Measurements from ENCODE around the gene RPL23.

RPL23 gene

DNA sequence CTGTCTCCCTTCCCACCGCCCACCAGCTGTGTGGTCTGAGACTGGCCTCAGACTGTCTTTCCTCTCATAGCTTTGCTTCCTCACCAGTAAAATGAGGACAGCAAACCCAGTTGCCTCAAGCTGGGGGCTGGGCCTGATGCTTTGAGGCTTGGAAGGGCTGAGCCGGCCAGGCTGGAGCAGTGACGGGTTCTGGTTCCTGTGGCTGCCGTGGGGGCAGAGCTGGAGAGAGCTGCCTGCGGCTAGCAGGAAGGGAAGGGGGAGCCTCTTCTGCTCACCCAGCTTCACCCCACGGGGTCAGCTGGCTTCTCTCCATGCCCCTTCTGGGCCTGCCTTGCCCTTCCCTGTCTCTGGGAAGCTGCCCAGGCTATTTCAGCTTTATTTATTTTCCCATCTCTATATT is 40.1 kb upstream of the RPL23 start:
- Histone ChIP-seq H3K27me3 (ENCODE audit: control insufficient read depth, insufficient read depth, low read length, poor library complexity, severe bottlenecking) (no peaks in the 10 kb centered on the region), H3K4me3 (ENCODE audit: insufficient read depth, low read depth, low read length) (no peak overlapping the region), H3K9me3 (ENCODE audit: control insufficient read depth, low read length) (no peaks in the 10 kb centered on the region), H3K27ac (ENCODE audit: insufficient read depth, low read depth, low read length, poor library complexity, severe bottlenecking) (no peak overlapping the region), H3K4me1 (ENCODE audit: control insufficient read depth, insufficient read depth, low read length) (peaks cover 28% of the 10 kb centered on the region), H3K36me3 (ENCODE audit: control insufficient read depth, insufficient read depth, low read length) (peaks cover under 1% of the 10 kb centered on the region)
- WGBS, 2 experiments, result 80 to 81% methylated on average over 6 of the region's 6 CpGs

DNA sequence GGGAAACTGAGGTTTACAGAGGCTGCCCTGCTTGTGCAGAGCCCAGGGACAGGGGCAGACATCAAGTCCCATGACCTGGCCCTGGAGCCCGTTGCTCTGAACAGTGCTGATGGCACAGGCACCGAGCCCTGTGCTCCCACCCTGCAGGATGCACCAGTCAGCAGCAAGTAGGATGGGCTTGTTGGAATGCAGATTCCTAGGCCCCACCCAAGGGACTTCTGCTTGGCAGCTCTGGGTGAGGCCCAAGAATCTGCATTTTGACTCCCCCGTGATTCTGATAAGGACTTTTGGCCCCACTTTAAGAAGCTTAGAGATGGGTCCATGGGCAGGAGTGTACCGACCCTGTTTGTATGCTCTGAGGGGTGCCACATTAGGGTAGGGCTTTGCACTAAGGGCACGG is 39.6 kb upstream of the RPL23 start:
- no peak overlapping the region for H3K27ac ChIP-seq (ENCODE audit: insufficient read depth, low read depth, low read length, poor library complexity, severe bottlenecking)
- H3K4me3 ChIP-seq (ENCODE audit: insufficient read depth, low read depth, low read length), result no peak overlapping the region
- WGBS, 2 experiments, result 90 to 91% methylated on average over 5 of the region's 5 CpGs
- H3K27me3 ChIP-seq (ENCODE audit: control insufficient read depth, insufficient read depth, low read length, poor library complexity, severe bottlenecking), result no peaks in the 10 kb centered on the region
- no peaks in the 10 kb centered on the region for H3K9me3 ChIP-seq (ENCODE audit: control insufficient read depth, low read length)
- H3K36me3 ChIP-seq (ENCODE audit: control insufficient read depth, insufficient read depth, low read length), result no peaks in the 10 kb centered on the region
- H3K4me1 ChIP-seq (ENCODE audit: control insufficient read depth, insufficient read depth, low read length), result peaks cover 28% of the 10 kb centered on the region

DNA sequence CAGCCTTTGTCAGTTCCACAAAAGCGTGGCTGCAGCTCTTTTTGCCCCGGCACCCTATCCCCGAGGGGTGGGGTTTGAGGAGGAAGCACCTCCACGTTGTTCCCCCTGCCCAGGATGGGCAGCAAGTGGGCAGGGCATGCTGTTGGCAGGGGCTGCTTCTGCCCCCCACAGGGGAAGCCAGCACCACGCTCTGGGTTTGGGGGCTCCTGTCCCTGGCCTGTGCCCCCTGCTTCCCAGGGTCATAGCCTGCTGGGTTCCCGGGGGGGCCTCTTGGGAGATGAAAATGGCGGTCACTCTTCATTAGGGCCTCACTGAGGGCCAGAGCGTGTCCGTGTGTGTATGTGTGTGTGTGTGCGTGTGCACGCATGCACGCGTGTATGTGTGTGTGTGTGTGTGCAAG is 39.1 kb upstream of the RPL23 start:
- Histone ChIP-seq H3K4me1 (ENCODE audit: control insufficient read depth, insufficient read depth, low read length) (peaks cover 27% of the 10 kb centered on the region), H3K27me3 (ENCODE audit: control insufficient read depth, insufficient read depth, low read length, poor library complexity, severe bottlenecking) (no peaks in the 10 kb centered on the region)
- WGBS, 2 experiments, result 95% methylated on average over 13 of the region's 13 CpGs

DNA sequence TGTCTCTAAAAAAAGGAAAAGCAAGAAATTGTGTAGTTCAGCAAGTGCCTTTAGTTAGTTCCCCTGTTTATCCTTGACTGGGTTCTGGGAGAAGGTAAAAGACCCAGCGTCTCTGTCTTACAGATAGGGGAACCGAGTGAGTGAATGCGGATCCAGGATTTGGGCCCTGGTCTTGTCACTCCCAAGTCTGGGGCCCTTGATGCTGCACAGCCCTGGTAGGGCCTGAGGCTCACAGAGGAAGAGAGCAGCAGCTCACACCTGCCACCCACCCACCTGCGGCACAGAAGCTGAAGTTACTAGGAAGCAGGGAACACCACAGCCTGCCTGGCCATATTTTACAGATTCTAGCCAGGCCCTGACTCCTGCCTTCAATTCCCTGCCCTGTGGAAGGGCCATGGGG is 38.6 kb upstream of the RPL23 start:
- 92 to 98% methylated on average over 4 of the region's 4 CpGs for WGBS, 2 experiments
- H3K4me1 ChIP-seq (ENCODE audit: control insufficient read depth, insufficient read depth, low read length), result peaks cover 27% of the 10 kb centered on the region
- no peaks in the 10 kb centered on the region for H3K36me3 ChIP-seq (ENCODE audit: control insufficient read depth, insufficient read depth, low read length)

More for the DNA sequence above, 39.1 kb upstream of the RPL23 start:
- Histone ChIP-seq H3K36me3 (ENCODE audit: control insufficient read depth, insufficient read depth, low read length) (no peaks in the 10 kb centered on the region), H3K9me3 (ENCODE audit: control insufficient read depth, low read length) (no peaks in the 10 kb centered on the region), H3K27ac (ENCODE audit: insufficient read depth, low read depth, low read length, poor library complexity, severe bottlenecking) (no peak overlapping the region), H3K4me3 (ENCODE audit: insufficient read depth, low read depth, low read length) (no peak overlapping the region)

DNA sequence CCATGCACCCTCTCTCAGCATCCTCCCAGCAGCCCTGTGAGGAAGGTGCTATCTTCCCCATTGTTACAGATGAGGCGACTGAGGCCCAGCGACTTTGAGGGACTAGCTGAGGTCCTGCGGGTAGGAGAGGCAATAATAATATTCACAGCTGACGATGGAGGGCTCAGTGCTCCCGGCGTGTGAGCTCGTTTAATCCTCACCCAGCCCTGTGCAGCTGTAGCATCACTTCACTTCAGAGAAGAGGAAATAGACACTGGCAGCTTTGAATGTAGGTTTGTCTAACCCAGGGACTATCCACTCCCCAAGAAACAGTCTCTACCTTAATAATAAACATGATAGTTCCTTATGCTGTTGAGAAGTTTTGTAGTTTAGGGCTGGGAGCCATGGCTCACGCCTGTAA is 37.9 kb upstream of the RPL23 start:
- peaks cover 26% of the 10 kb centered on the region for H3K4me1 ChIP-seq (ENCODE audit: control insufficient read depth, insufficient read depth, low read length)
- H3K27ac ChIP-seq (ENCODE audit: insufficient read depth, low read depth, low read length, poor library complexity, severe bottlenecking), result no peak overlapping the region
- H3K27me3 ChIP-seq (ENCODE audit: control insufficient read depth, insufficient read depth, low read length, poor library complexity, severe bottlenecking), result no peaks in the 10 kb centered on the region
- no peaks in the 10 kb centered on the region for H3K9me3 ChIP-seq (ENCODE audit: control insufficient read depth, low read length)
- H3K36me3 ChIP-seq (ENCODE audit: control insufficient read depth, insufficient read depth, low read length), result no peaks in the 10 kb centered on the region
- no peak overlapping the region for H3K4me3 ChIP-seq (ENCODE audit: insufficient read depth, low read depth, low read length)
- 92 to 96% methylated on average over 8 of the region's 8 CpGs for WGBS, 2 experiments

More for the DNA sequence above, 38.6 kb upstream of the RPL23 start:
- no peak overlapping the region for H3K27ac ChIP-seq (ENCODE audit: insufficient read depth, low read depth, low read length, poor library complexity, severe bottlenecking)
- no peaks in the 10 kb centered on the region for H3K9me3 ChIP-seq (ENCODE audit: control insufficient read depth, low read length)
- H3K27me3 ChIP-seq (ENCODE audit: control insufficient read depth, insufficient read depth, low read length, poor library complexity, severe bottlenecking), result no peaks in the 10 kb centered on the region
- H3K4me3 ChIP-seq (ENCODE audit: insufficient read depth, low read depth, low read length), result no peak overlapping the region

DNA sequence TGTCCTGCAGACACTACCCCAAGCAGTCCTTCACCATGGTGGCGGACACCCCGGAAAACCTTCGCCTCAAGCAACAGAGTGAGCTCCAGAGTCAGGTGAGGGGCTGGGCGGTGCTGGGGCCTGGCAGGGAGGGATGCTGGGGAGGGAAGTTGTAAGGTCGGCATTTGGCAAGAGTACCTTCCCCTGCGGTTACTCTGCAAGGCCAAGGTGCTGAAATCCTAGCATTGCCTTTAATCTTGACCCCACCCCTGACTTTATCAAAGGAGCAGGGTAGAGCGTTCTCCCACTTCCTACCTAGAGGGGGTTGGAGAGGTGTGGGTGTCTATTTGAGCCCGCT is 36.9 kb upstream of the RPL23 start:
- no peaks in the 10 kb centered on the region for H3K36me3 ChIP-seq (ENCODE audit: control insufficient read depth, insufficient read depth, low read length)
- 91 to 94% methylated on average over 6 of the region's 8 CpGs for WGBS, 2 experiments

DNA sequence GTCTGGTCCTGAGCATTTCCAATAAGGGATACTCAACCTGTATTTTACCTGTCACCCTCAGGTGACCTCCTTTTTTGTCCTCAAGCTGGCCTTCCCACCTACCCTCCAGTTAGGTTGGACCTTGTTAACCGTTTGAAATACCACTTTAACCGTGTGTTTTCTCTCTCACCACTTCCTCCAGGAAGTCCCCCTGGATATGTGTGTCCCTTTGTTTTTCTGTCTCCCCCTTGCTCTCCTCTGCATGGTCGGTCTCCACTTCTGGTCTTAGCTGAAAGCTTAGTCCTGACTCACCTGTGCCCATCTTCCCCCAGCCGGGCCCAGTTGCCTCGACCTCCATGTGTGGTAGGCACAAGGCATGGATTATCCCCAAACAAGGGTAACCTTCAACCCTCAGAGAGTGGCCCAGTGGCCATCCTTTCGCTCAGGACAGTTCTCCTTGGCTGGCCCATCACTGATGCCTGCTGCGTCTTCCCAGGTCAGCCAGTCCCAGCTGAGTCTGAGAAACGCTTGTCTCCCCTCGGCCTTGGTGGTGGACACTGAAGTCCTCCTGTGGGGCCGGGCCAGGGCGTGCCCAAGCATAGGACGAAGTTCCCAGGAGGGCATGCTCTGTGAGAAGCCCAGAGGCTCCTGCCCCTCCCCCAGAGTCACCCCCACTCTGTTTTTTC is 36.4 kb upstream of the RPL23 start:
- H3K27ac ChIP-seq (ENCODE audit: insufficient read depth, low read depth, low read length, poor library complexity, severe bottlenecking), result no peak overlapping the region
- peaks cover 30% of the 10 kb centered on the region for H3K4me1 ChIP-seq (ENCODE audit: control insufficient read depth, insufficient read depth, low read length)
- no peaks in the 10 kb centered on the region for H3K9me3 ChIP-seq (ENCODE audit: control insufficient read depth, low read length)
- no peak overlapping the region for H3K4me3 ChIP-seq (ENCODE audit: insufficient read depth, low read depth, low read length)
- H3K27me3 ChIP-seq (ENCODE audit: control insufficient read depth, insufficient read depth, low read length, poor library complexity, severe bottlenecking), result no peaks in the 10 kb centered on the region
- no peaks in the 10 kb centered on the region for H3K36me3 ChIP-seq (ENCODE audit: control insufficient read depth, insufficient read depth, low read length)
- WGBS, 2 experiments, result 94% methylated on average over 12 of the region's 12 CpGs

More for the DNA sequence above, 36.9 kb upstream of the RPL23 start:
- peaks cover 25% of the 10 kb centered on the region for H3K4me1 ChIP-seq (ENCODE audit: control insufficient read depth, insufficient read depth, low read length)
- H3K27ac ChIP-seq (ENCODE audit: insufficient read depth, low read depth, low read length, poor library complexity, severe bottlenecking), result no peak overlapping the region
- no peaks in the 10 kb centered on the region for H3K27me3 ChIP-seq (ENCODE audit: control insufficient read depth, insufficient read depth, low read length, poor library complexity, severe bottlenecking)
- H3K9me3 ChIP-seq (ENCODE audit: control insufficient read depth, low read length), result no peaks in the 10 kb centered on the region
- no peak overlapping the region for H3K4me3 ChIP-seq (ENCODE audit: insufficient read depth, low read depth, low read length)

DNA sequence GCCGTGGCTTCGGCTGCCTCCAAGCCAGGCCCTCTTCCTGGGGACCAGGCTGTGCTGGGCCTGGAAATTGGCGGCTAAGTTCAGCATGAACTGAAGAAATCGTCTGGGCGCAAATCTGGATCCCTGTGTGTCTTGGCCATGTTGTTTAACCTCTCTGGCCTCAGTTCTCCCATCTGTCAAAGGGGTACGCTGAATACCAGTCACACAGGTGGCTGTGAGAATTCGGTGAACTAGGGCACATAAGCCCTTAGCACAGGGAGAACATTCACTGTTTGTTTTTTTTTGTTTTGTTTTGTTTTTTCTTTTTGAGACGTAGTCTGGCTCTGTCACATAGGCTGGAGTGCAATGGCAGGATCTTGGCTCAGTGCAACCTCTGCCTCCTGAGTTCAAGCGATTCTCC is 35.3 kb upstream of the RPL23 start:
- Histone ChIP-seq H3K4me3 (ENCODE audit: insufficient read depth, low read depth, low read length) (no peak overlapping the region), H3K4me1 (ENCODE audit: control insufficient read depth, insufficient read depth, low read length) (peaks cover 39% of the 10 kb centered on the region), H3K9me3 (ENCODE audit: control insufficient read depth, low read length) (no peaks in the 10 kb centered on the region), H3K36me3 (ENCODE audit: control insufficient read depth, insufficient read depth, low read length) (no peaks in the 10 kb centered on the region), H3K27me3 (ENCODE audit: control insufficient read depth, insufficient read depth, low read length, poor library complexity, severe bottlenecking) (no peaks in the 10 kb centered on the region), H3K27ac (ENCODE audit: insufficient read depth, low read depth, low read length, poor library complexity, severe bottlenecking) (no peak overlapping the region)
- WGBS, 2 experiments, result 95 to 96% methylated on average over 9 of the region's 9 CpGs

DNA sequence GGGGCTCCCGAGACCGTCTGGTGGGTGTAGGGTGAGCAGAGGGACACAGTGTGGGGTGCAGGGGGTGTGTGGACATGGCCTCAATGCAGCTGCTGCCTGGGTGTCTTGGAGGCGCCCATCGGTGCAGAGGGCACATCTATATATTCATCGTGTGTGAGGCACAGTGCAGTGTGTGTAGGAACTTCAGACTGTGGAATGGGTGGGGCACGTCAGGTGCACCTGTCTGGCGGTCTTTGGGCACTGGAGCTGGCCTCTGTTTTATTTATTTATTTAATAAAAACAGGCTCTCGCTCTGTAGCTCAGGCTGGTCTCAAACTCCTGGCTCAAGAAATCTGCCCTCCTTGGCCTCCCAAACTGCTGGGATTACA is 33.1 kb upstream of the RPL23 start:
- Histone ChIP-seq H3K36me3 (ENCODE audit: control insufficient read depth, insufficient read depth, low read length) (no peaks in the 10 kb centered on the region), H3K27ac (ENCODE audit: insufficient read depth, low read depth, low read length, poor library complexity, severe bottlenecking) (no peak overlapping the region), H3K4me3 (ENCODE audit: insufficient read depth, low read depth, low read length) (no peak overlapping the region), H3K9me3 (ENCODE audit: control insufficient read depth, low read length) (no peaks in the 10 kb centered on the region), H3K4me1 (ENCODE audit: control insufficient read depth, insufficient read depth, low read length) (peaks cover 52% of the 10 kb centered on the region), H3K27me3 (ENCODE audit: control insufficient read depth, insufficient read depth, low read length, poor library complexity, severe bottlenecking) (no peaks in the 10 kb centered on the region)
- 93 to 96% methylated on average over 8 of the region's 8 CpGs for WGBS, 2 experiments

DNA sequence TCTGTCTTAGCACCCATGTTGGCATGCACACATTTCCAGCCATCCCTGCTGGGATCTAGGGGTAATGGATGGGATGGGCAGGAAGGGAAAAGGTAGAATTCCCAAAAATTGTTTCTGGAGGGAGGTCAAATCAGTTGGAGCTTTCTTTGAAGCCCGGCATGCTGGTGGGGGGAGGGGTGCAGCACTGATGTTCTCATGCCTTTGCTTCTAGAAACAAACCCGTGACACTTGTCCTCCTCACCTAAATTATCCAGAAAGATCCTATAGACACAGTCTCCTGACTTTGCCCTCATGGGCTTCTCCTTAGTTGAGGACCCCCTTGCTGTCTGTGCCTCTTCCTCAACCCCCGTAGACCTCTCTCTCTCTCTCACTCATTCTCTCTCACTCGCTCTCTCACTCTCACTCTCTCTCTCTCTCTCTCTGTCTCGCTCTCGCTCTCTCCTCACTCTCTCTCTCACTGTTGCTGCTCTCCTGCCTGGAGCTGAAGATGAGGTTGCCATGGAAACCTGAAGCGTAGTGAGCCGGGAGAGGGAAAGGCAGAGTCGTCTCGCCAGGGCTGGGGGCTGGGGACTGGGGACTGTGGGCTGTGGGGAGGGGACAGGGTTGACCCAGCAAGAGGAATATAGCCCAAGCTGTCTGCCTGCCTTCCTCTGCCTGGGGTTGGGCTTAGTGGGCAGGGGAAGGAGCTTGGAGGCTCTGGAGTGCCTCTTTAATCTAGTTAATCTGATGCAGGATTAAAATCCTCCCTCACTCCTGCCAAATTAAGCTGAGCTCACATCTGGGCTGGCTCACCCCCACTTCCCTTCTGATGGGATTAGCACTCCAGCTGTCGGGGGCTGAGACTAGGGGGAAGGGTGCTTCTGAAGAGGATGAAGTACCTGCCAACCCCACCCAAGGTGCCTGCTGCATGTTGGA is 32.5 kb upstream of the RPL23 start:
- H3K36me3 ChIP-seq (ENCODE audit: control insufficient read depth, insufficient read depth, low read length), result no peaks in the 10 kb centered on the region
- WGBS, 2 experiments, result 14 to 20% methylated on average over 11 of the region's 11 CpGs

More for the DNA sequence above, 32.5 kb upstream of the RPL23 start:
- Histone ChIP-seq H3K27ac (ENCODE audit: insufficient read depth, low read depth, low read length, poor library complexity, severe bottlenecking) (peak overlapping the region; percentile 12), H3K4me1 (ENCODE audit: control insufficient read depth, insufficient read depth, low read length) (peaks cover 58% of the 10 kb centered on the region), H3K9me3 (ENCODE audit: control insufficient read depth, low read length) (no peaks in the 10 kb centered on the region), H3K4me3 (ENCODE audit: insufficient read depth, low read depth, low read length) (peak overlapping the region; percentile 20), H3K27me3 (ENCODE audit: control insufficient read depth, insufficient read depth, low read length, poor library complexity, severe bottlenecking) (no peaks in the 10 kb centered on the region)
